GM12878 (cell line): ENCODE results near the gene GKN1.

ENCODE experiments used
- CTCF ChIP-seq, 3 experiments: IDR thresholded peaks in 2 of 3; conservative IDR thresholded peaks in 1 of 3; 2 replicates each; pipeline ENCODE4 v1.5.1; 2011; ENCODE audit warnings: low read depth in 3 of 3, low read length in 3 of 3, mild to moderate bottlenecking in 3 of 3, control low read depth in 2 of 3, moderate library complexity in 2 of 3, inconsistent platforms in 1 of 3, mixed read lengths in 1 of 3; ENCODE audit not compliant: control insufficient read depth in 2 of 3, insufficient read depth in 1 of 3; ENCODE audit errors: extremely low read depth in 1 of 3
- IRF3 ChIP-seq: fragments of 450-650 bp; IDR thresholded peaks from 2 replicates; pipeline ENCODE4 v1.6.1; 2014; ENCODE audit warnings: mild to moderate bottlenecking
- MAX ChIP-seq: IDR thresholded peaks from 2 replicates; pipeline ENCODE4 v1.6.1; 2012; ENCODE audit warnings: low read depth, low read length, improper control_type of control experiment
- POLR2A ChIP-seq: IDR thresholded peaks from 2 replicates; pipeline ENCODE4 v1.6.1; 2011; ENCODE audit warnings: low read depth, mild to moderate bottlenecking, low read length
- POLR2AphosphoS5 ChIP-seq: IDR thresholded peaks from 2 replicates; pipeline ENCODE4 v1.6.1; 2011; ENCODE audit warnings: mild to moderate bottlenecking, low read length, inconsistent platforms
- TF ChIP-seq, protein P1 (sequence below): fragments of 450-650 bp; IDR thresholded peaks from 2 replicates; pipeline ENCODE4 v1.6.1; 2017; ENCODE audit warnings: mild to moderate bottlenecking

DNA sequence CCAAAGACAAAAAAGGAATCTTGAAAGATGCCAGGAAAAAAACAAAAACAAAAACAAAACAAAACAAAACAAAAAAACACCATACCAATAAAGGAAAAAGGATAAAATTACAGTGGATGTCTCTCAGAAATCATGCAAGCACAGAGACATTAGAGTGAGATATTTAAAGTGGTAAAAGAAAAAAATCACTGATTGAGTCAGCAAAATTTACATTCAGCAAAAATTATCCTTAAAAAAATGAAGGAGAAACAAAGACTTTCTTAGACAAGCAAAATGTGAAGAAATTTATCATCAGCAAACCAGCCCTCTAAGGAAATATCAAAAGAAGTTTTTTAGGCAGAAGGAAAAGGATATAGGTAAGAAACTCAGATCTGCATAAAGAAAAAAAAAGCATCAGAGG is 10.2 kb upstream of the GKN1 start:
- no peak for TF ChIP-seq POLR2A
- TF ChIP-seq POLR2AphosphoS5: no peak
- no peak for TF ChIP-seq MAX
- no peak for TF ChIP-seq IRF3
- no peak for TF ChIP-seq CTCF (IDR thresholded peaks at IDR 0.05 in 2 of 3, conservative IDR thresholded peaks at IDR 0.05 in 1 of 3; ENCODE audit: control insufficient read depth in 2 of 3, extremely low read depth in 1 of 3, insufficient read depth in 1 of 3, low read depth in 3 of 3, low read length in 3 of 3)
- TF ChIP-seq, protein P1, sequence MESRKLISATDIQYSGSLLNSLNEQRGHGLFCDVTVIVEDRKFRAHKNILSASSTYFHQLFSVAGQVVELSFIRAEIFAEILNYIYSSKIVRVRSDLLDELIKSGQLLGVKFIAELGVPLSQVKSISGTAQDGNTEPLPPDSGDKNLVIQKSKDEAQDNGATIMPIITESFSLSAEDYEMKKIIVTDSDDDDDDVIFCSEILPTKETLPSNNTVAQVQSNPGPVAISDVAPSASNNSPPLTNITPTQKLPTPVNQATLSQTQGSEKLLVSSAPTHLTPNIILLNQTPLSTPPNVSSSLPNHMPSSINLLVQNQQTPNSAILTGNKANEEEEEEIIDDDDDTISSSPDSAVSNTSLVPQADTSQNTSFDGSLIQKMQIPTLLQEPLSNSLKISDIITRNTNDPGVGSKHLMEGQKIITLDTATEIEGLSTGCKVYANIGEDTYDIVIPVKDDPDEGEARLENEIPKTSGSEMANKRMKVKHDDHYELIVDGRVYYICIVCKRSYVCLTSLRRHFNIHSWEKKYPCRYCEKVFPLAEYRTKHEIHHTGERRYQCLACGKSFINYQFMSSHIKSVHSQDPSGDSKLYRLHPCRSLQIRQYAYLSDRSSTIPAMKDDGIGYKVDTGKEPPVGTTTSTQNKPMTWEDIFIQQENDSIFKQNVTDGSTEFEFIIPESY: no peak
